ENCODE results near the gene OMD.

GRCh38 chr9:92422611-92423338 lies 1.5 kb downstream of the OMD start:
- TF ChIP-seq CTCF (IDR thresholded peaks at IDR 0.05), result no peak
- TF ChIP-seq EZH2 (IDR thresholded peaks at IDR 0.05; ENCODE audit: borderline replicate concordance, insufficient read depth, low read depth, low read length, poor library complexity, severe bottlenecking), result no peak
